GM20431 (cell line): Measurements from ENCODE around the gene NECTIN1.

ENCODE experiments used
- in situ Hi-C: fragments of 300-500 bp; cut with MseI, MboI; formaldehyde crosslinking; loops from one replicate; pipeline ENCODE4 v1.15.0; 2020; ENCODE audit warnings: low sequenced_read_pairs; ENCODE audit not compliant: unreplicated experiment

Gene NECTIN1

GRCh38 chr11:119680541-119681360 lies 48.2 kb downstream of the NECTIN1 start:
- in situ Hi-C loops = no loop called here

DNA sequence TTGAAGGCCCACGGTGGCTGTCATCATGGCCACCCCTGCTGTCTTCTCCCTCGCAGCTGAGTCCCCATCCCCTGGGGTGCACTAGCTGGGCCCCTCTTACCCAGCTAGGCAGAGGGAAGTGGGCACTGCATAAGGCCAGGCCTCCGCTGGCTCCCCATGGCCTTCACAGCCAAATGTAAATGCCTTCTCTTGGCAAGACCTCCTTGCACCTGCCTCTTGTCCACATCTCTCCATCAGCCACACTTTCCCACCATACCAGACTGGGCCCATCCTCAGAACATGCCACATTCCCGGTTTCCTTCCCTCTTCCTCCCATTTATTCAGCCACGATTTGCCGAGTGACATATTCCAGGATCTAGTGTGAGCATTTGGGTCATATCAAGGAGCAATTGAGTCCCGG lies 49.7 kb downstream of the NECTIN1 start:
- in situ Hi-C loops = no loop called here

DNA sequence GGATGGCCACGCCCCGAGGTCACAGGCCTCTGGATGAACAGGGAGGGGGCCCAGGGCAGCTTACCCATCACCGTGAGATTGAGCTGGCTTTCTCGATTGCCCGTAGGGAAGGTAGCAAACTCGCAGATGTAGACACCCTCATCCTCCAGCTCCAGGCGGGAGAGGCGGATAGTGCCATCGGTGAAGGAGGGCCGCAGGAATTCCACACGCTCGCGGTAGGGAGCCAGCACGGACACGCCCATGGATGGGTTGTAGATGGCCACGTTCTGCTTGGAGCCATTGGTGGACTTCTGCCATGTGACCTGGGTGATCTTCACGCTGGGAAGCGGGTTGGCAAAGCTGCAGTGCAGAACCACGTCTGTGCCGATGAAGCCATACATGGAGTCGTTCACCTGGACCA lies 50.6 kb downstream of the NECTIN1 start:
- in situ Hi-C loops = no loop called here

- in situ Hi-C loops = no loop called here
These were observed 51.2 kb downstream of the NECTIN1 start for GRCh38 chr11:119677840-119678239.

GRCh38 chr11:119676461-119677020 lies 52.5 kb downstream of the NECTIN1 start:
- in situ Hi-C loops = no loop called here

DNA sequence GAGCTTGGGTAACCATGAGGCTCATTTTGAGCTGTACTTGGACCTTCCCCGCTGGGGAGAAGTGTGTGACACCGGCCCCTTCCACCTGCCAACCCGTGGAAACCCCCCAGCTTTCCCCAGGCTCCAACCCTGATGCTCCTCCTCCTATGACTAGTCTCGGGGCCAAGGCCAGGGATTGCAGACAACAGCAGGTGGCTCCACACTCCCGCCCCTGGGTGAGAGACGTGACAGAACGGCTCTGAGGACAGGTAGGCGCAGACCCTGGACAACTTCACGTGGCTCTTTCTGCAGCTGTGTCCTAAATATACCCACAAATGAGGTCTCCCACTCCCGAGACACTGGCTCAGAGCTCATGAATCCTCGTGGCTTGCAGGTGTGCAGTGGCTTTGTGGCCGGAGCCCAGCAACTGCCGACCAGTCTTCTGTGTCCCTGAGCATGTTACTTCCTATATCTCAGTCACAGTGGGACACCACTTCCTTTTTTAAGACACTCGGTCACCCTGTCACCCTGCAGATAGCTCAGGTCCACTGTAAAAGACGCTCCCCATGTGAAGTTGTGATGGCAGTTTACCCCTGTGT lies 55.2 kb downstream of the NECTIN1 start:
- in situ Hi-C loops = no loop called here

DNA sequence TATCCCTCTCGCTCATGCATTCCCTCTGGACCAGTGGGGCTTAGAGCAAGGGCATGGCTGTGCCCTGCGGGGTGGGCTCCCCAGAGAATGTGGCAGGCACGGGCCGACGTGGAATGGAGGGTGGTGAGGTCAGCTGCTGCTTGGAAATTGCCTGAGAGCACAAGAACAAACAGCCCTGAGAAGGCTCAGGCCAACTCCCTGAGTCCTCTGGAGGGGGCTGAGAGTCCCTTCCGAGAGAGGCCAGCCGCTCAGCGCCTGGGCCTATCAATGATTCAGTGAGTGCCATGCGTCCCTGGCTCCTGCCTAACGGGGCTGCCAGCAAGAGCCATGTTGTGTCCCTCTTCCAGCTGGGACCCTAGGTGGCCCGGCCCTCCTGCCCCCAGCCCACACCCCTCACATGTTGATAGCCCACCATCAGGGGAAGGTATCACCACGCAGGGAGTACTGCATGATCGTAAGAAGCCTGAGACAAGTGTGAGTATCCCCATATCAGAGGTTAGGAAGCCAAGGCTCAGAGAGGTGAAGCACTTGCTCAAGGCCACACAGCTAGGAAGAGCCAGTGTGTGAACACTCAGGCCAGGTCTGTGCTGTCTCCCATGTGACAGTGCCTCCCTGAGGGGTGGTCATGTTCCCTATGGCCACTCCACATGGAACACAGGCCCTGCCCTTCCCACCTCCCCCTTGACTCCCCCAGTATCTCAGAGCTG lies 55.8 kb downstream of the NECTIN1 start:
- in situ Hi-C loops = no loop called here

- in situ Hi-C loops = no loop called here
These were observed 56.4 kb downstream of the NECTIN1 start for GRCh38 chr11:119672597-119672996.

DNA sequence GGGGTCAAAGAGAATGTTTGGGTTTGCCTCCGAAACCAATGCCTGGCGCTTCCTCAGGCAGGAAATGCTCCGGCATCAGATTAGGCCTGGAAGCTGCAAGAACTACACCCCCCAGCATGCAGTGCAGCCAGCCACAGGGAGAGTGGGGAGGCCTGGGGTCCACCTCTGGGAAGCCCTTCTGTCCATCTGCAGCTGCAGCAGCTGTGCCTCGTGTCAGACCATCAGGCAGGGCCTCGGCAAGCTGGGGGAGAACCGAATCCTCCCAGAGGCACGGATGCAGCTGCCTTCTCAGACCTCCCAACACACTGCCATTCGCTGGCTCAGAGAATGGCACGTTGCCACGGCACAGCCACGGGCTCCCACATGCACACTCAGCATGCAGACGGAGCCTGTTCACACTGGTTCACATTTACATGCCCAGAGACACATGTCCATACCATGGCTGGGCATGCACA lies 57.4 kb downstream of the NECTIN1 start:
- in situ Hi-C loops = no loop called here

DNA sequence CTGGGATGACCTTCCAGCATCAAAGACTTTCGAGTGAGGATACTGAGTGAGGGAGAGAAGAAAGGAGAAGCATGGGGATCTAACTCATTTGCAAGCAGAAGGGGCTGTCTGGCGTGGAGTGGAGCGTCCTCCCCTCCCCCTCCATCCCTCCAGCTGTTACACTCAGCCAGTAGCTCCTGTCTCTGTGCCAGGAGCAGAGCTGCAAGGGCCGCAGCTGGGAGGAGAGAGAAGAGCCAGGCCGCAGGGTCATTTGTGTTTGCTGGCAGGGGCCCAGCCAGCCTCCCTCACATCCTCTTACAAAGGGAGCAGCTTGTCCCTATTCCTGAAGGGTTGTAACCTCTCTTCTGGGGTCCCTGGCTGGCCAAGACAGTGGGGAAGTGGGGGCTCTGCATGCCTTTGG lies 57.9 kb downstream of the NECTIN1 start:
- in situ Hi-C loops = no loop called here

DNA sequence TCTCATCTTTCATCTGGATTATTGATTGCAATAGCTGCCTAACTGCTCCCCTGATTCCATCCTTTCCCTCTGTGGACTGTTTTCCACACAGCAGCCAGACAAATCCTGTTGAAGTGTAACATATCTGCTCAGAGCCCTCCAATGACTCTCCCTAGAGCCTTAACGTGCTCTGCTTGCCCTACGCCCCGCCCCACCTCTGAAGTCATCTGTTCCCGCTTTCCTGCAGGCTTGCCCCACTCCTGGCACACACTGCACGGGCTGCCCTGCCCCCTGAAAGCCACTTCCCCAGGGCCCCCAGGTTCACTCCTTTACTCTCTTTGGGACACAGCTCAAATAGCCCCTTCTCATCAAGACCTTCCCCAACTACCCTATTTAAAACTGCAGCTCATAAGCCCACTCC lies 59.5 kb downstream of the NECTIN1 start:
- in situ Hi-C loops = no loop called here

DNA sequence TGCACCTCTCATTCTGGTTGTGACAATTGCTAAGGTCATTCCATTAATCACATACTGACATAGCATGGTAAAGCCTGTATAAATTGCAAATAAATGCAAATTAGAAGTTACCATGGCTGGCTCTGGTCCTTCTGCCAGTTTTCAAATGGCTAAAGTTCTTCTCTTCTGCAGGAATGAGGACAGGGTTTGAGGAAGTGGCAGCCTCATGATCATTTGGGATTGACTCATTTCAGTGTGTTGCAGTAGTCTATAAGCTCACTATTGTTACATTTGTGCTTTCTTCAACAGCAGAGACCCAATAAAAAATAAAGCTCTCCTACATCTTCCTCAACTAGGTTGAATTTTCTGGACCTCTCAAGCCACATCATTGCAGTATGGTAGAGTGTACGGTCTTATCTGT lies 60.3 kb downstream of the NECTIN1 start:
- in situ Hi-C loops = no loop called here

GRCh38 chr11:119666463-119667131 lies 62.4 kb downstream of the NECTIN1 start:
- in situ Hi-C loops = no loop called here

- in situ Hi-C loops = no loop called here
These were observed 62.9 kb downstream of the NECTIN1 start for GRCh38 chr11:119666061-119666460.

GRCh38 chr11:119664701-119665420 lies 64.1 kb downstream of the NECTIN1 start:
- in situ Hi-C loops = no loop called here

DNA sequence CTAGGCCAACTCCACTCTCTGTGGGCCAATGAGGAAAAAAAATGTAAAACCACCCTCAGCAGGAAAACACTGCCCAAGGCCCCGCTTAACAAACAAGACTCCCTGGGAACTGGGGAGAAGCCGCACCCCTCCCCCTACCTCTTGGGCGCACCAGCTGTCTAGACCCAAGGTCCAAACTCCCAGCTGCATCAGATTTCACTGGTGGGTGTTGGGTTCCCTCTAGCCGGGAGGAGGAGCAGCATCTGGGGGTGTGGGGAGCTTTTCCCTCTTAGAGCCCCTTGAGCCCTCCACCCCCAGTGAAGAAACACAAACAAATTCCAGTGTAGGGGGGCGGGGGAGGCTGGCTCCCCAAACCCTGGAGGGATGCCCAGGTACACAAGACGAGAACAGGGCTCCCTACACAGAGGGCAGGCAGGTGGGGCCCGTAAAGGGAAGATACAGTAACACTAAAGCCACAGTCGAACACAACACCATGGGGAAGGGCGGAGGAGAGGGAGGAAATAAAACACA lies 64.9 kb downstream of the NECTIN1 start:
- in situ Hi-C loops = no loop called here

- in situ Hi-C loops = no loop called here
These were observed 65.7 kb downstream of the NECTIN1 start for GRCh38 chr11:119663279-119663678.

DNA sequence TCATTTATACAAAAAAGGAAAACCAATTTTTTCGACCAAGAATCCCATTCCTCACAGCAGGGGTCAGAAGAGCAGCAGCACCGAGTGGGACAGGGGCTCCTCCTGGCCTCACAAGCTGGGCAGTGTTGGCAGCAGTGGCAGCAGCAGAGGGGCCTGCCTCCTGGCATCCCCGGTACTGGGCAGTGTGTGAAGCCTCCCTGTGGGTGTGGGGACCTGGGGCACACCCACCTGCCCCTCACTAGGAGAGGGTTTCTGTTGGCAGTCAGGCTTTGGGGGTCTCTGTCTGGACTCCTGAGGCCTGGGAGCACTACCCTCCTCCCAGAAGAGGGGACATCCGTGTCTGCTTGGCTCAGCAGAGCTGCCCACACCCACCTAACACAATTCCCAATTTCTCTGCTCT lies 67.8 kb downstream of the NECTIN1 start:
- in situ Hi-C loops = no loop called here

- in situ Hi-C loops = loop anchor here (10.0 kb wide), 1 partner anchor 435 kb away; no protein-coding TSS in a partner anchor
These were observed 68.9 kb downstream of the NECTIN1 start for GRCh38 chr11:119659971-119660723.
